ENCODE data around the gene COLQ.
"Not testable (repeated sequence)": the region's sequence is repeated elsewhere in the genome, so short reads cannot be mapped to it uniquely, and the experiment has no call there.

Gene COLQ

DNA sequence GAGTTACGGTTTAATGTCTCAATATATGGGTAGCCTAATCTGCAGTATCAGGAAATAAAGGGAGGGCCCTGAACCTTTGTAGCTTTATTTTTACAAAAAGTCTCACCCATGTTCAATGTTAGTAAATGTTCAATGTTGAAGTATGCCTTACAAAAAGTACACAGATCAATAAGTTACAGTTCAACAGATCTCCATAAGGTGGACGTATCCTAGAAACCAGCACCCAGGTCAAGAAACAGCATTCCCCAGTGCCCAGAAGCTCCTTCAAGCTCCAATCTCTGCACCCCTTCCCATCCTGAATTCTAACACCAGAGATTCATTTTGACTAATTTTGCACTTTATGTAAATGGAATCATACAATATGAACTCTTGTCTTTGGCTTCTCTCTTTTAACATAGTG is 31.3 kb downstream of the COLQ start:
- no peak for DNase-seq (ENCODE audit: low read depth in 3 of 3)

GRCh38 chr3:15488002-15488401 is 33.5 kb downstream of the COLQ start:
- no peak for DNase-seq (ENCODE audit: low read depth in 3 of 3)

GRCh38 chr3:15486979-15487378 is 34.5 kb downstream of the COLQ start:
- no peak for DNase-seq (ENCODE audit: low read depth in 3 of 3)

- DNase-seq (ENCODE audit: low read depth in 3 of 3): no peak
Observed at GRCh38 chr3:15486020-15486419, 35.5 kb downstream of the COLQ start.

DNA sequence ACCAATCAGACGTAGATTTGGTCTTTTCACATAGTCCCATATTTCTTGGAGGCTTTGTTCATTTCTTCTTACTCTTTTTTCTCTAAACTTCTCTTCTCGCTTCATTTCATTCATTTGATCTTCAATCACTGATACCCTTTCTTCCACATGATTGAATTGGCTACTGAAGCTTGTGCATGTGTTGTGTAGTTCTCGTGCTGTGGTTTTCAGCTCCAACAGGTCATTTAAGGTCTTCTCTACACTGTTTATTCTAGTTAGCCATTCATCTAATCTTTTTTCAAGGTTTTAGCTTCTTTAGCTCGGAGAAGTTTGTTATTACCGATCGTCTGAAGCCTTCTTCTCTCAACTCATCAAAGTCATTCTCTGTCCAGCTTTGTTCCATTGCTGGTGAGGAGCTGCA is 37.0 kb downstream of the COLQ start:
- not testable (repeated sequence) for DNase-seq (ENCODE audit: low read depth in 3 of 3)

GRCh38 chr3:15479400-15480224 is 41.9 kb downstream of the COLQ start:
- no peak for DNase-seq (ENCODE audit: low read depth in 3 of 3)

GRCh38 chr3:15478640-15478979 is 42.9 kb downstream of the COLQ start:
- DNase-seq (ENCODE audit: low read depth in 3 of 3): no peak

GRCh38 chr3:15477951-15478639 is 43.4 kb downstream of the COLQ start:
- no peak for DNase-seq (ENCODE audit: low read depth in 3 of 3)

DNA sequence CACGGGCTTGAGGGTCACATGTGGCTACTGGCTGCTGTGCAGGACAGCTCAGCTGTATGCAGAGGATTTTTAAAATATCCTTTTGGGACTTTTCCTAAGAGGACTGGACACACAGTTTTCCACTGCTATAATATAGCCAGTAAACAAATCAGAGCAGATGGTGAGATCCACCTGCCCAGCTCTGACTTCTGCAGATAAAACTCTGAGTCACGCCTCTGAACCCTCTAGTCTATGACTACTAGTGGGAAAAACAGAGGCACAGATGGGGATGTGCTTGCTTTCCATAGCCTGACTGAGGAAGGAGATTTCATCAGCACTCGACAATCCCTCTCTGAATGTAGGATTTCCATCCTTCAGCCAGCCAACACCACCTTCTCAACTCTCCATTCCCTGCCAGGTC is 45.1 kb downstream of the COLQ start:
- DNase-seq (ENCODE audit: low read depth in 3 of 3): no peak

GRCh38 chr3:15475161-15475560 is 46.3 kb downstream of the COLQ start:
- DNase-seq (ENCODE audit: low read depth in 3 of 3): no peak

- no peak for DNase-seq (ENCODE audit: low read depth in 3 of 3)
Observed at GRCh38 chr3:15471861-15472260, 49.6 kb downstream of the COLQ start.

- no peak for DNase-seq (ENCODE audit: low read depth in 3 of 3)
Observed at GRCh38 chr3:15470849-15471248, 50.7 kb downstream of the COLQ start.

DNA sequence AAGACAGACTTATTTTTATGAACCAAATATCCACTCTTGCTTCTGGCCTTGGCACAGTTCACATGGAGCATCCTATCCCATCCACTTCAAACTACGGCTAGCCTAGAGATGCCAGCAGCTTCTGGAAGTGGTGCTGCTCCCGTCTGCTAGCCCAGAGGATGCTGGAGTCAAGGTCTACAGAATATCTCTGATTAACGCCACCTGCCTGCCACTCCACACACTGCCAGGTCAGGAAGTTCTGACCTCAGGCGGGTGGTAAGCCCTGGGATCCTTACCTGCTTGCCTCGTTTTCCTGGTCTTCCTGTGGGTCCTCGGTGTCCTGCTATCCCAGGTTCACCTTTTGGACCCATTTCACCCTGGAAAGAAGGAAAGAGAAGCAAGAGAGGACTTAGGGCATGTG is 51.2 kb downstream of the COLQ start:
- DNase-seq (ENCODE audit: low read depth in 3 of 3): no peak

- no peak for DNase-seq (ENCODE audit: low read depth in 3 of 3)
Observed at GRCh38 chr3:15467227-15468181, 54.0 kb downstream of the COLQ start.

- no peak for DNase-seq (ENCODE audit: low read depth in 3 of 3)
Observed at GRCh38 chr3:15465876-15466585, 55.5 kb downstream of the COLQ start.

DNA sequence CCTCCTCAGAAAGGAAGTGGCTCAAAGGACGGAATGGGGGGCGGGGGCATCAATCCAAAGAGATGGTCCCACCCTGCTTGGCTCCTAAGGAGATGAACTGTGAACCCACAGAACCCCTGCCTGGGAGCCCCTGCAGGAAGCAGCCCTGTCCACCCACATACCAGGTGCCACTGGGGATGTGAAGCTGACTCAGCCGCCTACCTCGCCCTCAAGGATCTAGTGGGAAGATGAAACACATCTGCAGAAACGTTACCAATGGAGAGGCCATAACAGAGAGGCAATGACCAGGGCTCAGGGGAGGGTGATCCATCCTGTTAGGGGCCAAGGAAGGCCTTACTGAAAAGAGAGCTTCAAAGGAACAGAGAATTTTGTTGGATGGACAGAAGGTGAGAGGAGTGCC is 59.1 kb downstream of the COLQ start:
- DNase-seq (ENCODE audit: low read depth in 3 of 3): no peak

DNA sequence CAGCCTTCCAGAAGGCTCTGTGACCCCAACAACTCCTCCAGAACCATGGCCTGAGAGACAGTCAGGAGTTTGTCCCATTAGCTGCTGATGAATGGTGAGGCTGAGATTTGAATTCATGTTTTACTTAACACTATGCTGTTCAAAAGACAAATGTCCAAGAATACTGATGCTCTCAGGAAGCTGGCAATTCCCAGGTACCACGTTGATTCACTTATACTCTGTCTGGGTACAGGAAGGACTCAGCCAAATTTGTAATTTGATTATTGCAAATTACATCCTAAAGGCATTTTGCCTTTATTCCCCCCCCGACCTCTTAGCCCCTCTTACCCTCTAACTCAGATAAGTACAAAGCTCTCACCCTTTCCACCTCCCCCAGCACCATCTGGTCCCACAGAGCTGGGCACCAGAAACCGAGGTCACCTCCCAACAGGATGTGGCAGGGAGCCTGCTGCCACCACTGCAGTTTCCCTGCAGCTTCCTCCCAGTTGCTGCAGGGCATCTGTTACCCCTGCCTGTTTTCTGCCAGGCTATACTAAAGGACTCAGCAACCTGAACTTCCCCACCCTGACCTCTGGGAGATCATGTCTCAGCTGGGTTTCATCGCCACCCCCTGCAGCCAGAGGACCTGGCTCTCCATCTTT is 60.5 kb downstream of the COLQ start:
- no peak for DNase-seq (ENCODE audit: low read depth in 3 of 3)

- DNase-seq (ENCODE audit: low read depth in 3 of 3): no peak
Observed at GRCh38 chr3:15458212-15458780, 63.2 kb downstream of the COLQ start.

- not testable (repeated sequence) for DNase-seq (ENCODE audit: low read depth in 3 of 3)
Observed at GRCh38 chr3:15456915-15457314, 64.6 kb downstream of the COLQ start.

GRCh38 chr3:15456321-15456720 is 65.2 kb downstream of the COLQ start:
- no peak for DNase-seq (ENCODE audit: low read depth in 3 of 3)

GRCh38 chr3:15455756-15456155 is 65.8 kb downstream of the COLQ start:
- no peak for DNase-seq (ENCODE audit: low read depth in 3 of 3)
